T-cell (primary cell): ENCODE measurements around the gene ARAP1. TPM values are rescaled to one million over a fixed set of nuclear protein-coding genes. Genes with fewer than 3 reads are reported as not detected.
A peak's percentile ranks its signal among the peaks of the same experiment; 100 is the strongest.

ENCODE experiments used
- ATAC-seq, 4 experiments: fragments of 200-7000 bp in 3 of 4; fragments of 150-1000 bp in 1 of 4; cut with Tn5 transposase; replicated peaks in 1 of 4; 1 replicate in 3 of 4; 2 replicates in 1 of 4; pipeline ENCODE4 v1.10.0; 2021; ENCODE audit warnings: moderate library complexity in 3 of 4, mild to moderate bottlenecking in 2 of 4, moderate number of reproducible peaks in 1 of 4
- CTCF ChIA-PET, 2 donors: fragments of 300-600 bp; sonication (Branson Sonifier 250); formaldehyde crosslinking; loops; one replicate each; lab custom pipeline; 2022; ENCODE audit warnings: antibody characterized with exemption in 2 of 2; lab: Charles Lee
- POLR2A ChIA-PET, 2 donors: fragments of 300-600 bp; sonication (Branson Sonifier 250); formaldehyde crosslinking; loops; one replicate each; lab custom pipeline; 2022; ENCODE audit warnings: antibody characterized with exemption in 2 of 2; lab: Charles Lee
- DNase-seq, 35 experiments: peaks; one replicate each; pipeline versions ENCODE4 v3.0.0 to v3.0.0-alpha.2; 2013 to 2023
- H3K27ac ChIP-seq: one replicate; pipeline ENCODE4 v1.5.1; 2013; ENCODE audit warnings: low read length
- H3K27me3 ChIP-seq, 2 experiments: replicated peaks in 1 of 2; 1 replicate in 1 of 2; 2 replicates in 1 of 2; pipeline versions ENCODE4 v1.6.1 to v1.7.0; 2013; ENCODE audit warnings: low read length in 1 of 2, mixed read lengths in 1 of 2; ENCODE audit not compliant: control insufficient read depth in 2 of 2, insufficient read depth in 2 of 2; ENCODE audit errors: extremely low read depth in 1 of 2
- H3K36me3 ChIP-seq, 2 donors: 1 replicate in 1 of 2; 2 replicates in 1 of 2; pipeline versions ENCODE4 v1.6.1 to v1.7.0; 2013; ENCODE audit warnings: low read length in 1 of 2; ENCODE audit not compliant: control insufficient read depth in 2 of 2, insufficient read depth in 1 of 2; ENCODE audit errors: extremely low read depth in 1 of 2
- H3K4me1 ChIP-seq, 2 experiments: 1 replicate in 1 of 2; 2 replicates in 1 of 2; pipeline versions ENCODE4 v1.6.1 to v1.7.0; 2013; ENCODE audit warnings: low read length in 2 of 2, mixed read lengths in 1 of 2; ENCODE audit not compliant: insufficient read depth in 2 of 2, control insufficient read depth in 1 of 2; ENCODE audit errors: extremely low read depth in 1 of 2
- H3K4me3 ChIP-seq, 2 donors: 1 replicate in 1 of 2; 2 replicates in 1 of 2; pipeline versions ENCODE4 v1.5.1 to v1.7.0; 2013; ENCODE audit warnings: mild to moderate bottlenecking in 2 of 2, low read length in 1 of 2, moderate library complexity in 1 of 2; ENCODE audit not compliant: control insufficient read depth in 1 of 2; ENCODE audit errors: extremely low read depth in 1 of 2
- H3K9me3 ChIP-seq: 2 replicates; pipeline ENCODE4 v1.7.0; 2013
- H3K27ac Mint-ChIP-seq, 2 donors: one replicate each; pipeline ENCODE4 v1.8.0; 2020 to 2021; ENCODE audit warnings: mild to moderate bottlenecking in 2 of 2, mixed read lengths in 2 of 2
- H3K27me3 Mint-ChIP-seq, 2 donors: one replicate each; pipeline ENCODE4 v1.8.0; 2021 to 2022; ENCODE audit warnings: mixed read lengths in 2 of 2
- H3K36me3 Mint-ChIP-seq: one replicate; pipeline ENCODE4 v1.8.0; 2021; ENCODE audit warnings: mixed read lengths
- H3K4me1 Mint-ChIP-seq, 3 donors: one replicate each; pipeline ENCODE4 v1.8.0; 2020 to 2022; ENCODE audit warnings: mixed read lengths in 3 of 3, mild to moderate bottlenecking in 1 of 3
- H3K4me3 Mint-ChIP-seq, 3 donors: one replicate each; pipeline ENCODE4 v1.8.0; 2020 to 2022; ENCODE audit warnings: mild to moderate bottlenecking in 3 of 3, mixed read lengths in 3 of 3, moderate library complexity in 3 of 3
- H3K9me3 Mint-ChIP-seq, 3 donors: one replicate each; pipeline ENCODE4 v1.8.0; 2020 to 2022; ENCODE audit warnings: mixed read lengths in 3 of 3
- WGBS: methylation state at CpG from one replicate; pipeline ENCODE4 v1.1.5; 2013; ENCODE audit warnings: missing lambda C conversion rate; ENCODE audit not compliant: insufficient coverage; 5-methylcytosine and 5-hydroxymethylcytosine counted together
- total RNA-seq, 35 experiments: library from RNA in 6 of 35; stranded (reverse) in 6 of 35; fragments of 120-200 nt in 1 of 35; gene quantifications; one replicate each; pipeline versions ENCODE4 v1.2.1 to v1.2.4 and lab custom pipeline; 2013 to 2026

Gene ARAP1
- total RNA-seq, 5 donors from 2014 or later (not counting 1 experiment from before 2014, with no cell fraction given) = 117 to 162 (median 148) TPM

DNA sequence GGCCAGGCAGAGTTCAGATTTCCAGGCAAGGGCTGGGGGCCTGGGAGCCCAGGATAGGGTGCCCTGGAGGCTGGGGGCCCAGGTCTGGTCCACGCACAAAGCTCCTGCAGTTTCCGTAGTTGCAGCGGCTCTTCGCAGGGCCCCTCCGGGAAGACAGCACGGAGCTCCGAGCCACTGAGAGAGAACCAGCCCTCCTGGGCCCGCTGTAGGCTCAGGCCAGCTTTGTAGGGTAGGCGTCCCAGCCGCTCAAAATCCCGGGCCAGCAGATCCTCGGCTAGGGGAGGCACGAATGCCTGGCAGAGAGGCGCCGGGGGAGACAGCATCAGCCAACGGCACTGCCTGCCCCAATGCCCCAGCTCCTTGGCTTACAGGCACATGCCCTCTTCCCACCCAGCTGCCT, 54.4 kb downstream of the ARAP1 start:
- H3K27me3 Mint-ChIP-seq = no peaks in the 10 kb centered on the region

DNA sequence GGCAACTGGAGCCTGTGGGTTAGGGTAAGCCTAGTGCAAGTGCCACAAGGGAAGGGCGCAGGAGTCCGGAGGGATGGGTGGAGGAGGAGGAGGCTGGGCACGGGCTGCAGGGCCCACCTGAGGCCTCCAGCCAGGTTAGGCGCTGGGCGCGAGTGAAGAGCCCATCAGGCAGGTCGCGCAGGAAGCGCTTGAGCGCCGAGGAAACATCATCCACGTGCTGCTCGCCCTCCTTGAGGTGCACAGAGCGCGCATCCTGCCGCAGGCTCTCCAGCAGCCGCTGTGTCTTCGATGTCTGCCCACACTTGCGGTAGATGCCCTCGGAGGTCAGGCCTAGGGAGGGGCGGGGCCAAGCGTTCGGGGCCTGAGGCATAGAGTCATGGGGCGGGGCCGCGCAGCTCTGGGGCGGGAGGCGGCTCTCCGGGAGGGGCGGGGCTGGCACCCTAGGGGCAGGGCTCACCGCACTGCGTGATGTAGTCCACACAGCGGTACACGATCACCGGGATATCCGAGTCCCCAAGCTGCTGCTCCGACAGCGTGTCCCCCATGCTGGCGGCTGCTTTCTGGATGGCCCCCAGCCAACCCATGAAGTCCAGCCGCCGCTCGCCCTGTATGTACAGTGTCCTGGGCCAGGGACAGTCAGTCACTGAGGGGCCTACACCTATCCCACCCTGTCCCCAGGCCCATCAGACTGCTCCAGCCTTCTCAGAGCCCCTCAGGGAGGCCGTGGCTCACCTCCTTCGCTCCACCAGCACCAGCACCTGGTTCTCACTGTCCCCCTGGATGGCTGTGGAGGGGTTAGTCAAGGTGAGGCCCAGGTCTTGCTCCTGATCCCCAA, 55.1 kb downstream of the ARAP1 start:
- H3K9me3 Mint-ChIP-seq = no peaks in the 10 kb centered on the region
- peaks cover 60% of the 10 kb centered on the region for H3K36me3 Mint-ChIP-seq
- Histone ChIP-seq H3K9me3 (no peaks in the 10 kb centered on the region), H3K36me3 (peaks cover 29 to 92% of the 10 kb centered on the region in 2 donors), H3K27ac (no peak overlapping the region), H3K27me3 (no peaks in the 10 kb centered on the region), H3K4me3 (no peak overlapping the region), H3K4me1 (no peaks in the 10 kb centered on the region)
- H3K4me1 Mint-ChIP-seq = peaks cover 0 to 6% (median 0%) of the 10 kb centered on the region in 3 donors
- ChIA-PET CTCF (no interaction called here), POLR2A (no interaction called here)
- H3K27ac Mint-ChIP-seq = no peak overlapping the region
- no peaks in the 10 kb centered on the region for H3K27me3 Mint-ChIP-seq
- WGBS = 98% methylated on average over 31 of the region's 44 CpGs
- no peak overlapping the region for H3K4me3 Mint-ChIP-seq
- DNase-seq (no peak), ATAC-seq (no peak)

More for the DNA sequence above, 54.4 kb downstream of the ARAP1 start:
- no peak for ATAC-seq
- no peak overlapping the region for H3K27ac ChIP-seq
- H3K4me3 Mint-ChIP-seq = no peak overlapping the region
- DNase-seq = no peak
- peaks cover 0 to 6% (median 0%) of the 10 kb centered on the region in 3 donors for H3K4me1 Mint-ChIP-seq
- CTCF ChIA-PET = no interaction called here
- peaks cover 27 to 91% of the 10 kb centered on the region in 2 donors for H3K36me3 ChIP-seq
- no peaks in the 10 kb centered on the region for H3K27me3 ChIP-seq
- POLR2A ChIA-PET = no interaction called here
- no peaks in the 10 kb centered on the region for H3K9me3 Mint-ChIP-seq
- H3K4me3 ChIP-seq = no peak overlapping the region
- H3K9me3 ChIP-seq = no peaks in the 10 kb centered on the region
- H3K27ac Mint-ChIP-seq = peak overlapping the region in 1 of 2 donors; percentile 58
- WGBS = 98% methylated on average over 15 of the region's 16 CpGs
- H3K36me3 Mint-ChIP-seq = peaks cover 53% of the 10 kb centered on the region
- no peaks in the 10 kb centered on the region for H3K4me1 ChIP-seq

DNA sequence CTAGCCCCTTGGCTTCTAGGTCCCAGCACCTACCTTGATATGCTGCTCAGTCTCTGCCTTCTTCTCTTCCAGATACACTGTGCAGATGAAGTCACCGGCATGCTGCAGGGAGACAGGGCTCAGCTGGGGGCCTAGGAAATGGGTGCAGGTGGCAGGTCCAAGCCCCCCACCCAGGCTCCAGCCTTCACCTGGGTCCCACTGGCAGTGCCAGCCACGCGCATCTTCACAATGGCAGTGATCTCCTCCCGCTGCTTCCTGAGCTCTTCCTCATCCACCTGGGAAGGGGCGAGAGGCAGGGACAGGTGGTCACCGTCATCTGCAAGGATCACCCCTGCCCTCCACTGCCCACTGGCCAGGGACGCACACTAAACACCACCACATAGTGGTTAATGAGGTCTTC, 56.9 kb downstream of the ARAP1 start:
- Mint-ChIP-seq H3K9me3 (no peaks in the 10 kb centered on the region), H3K4me3 (no peak overlapping the region), H3K27me3 (no peaks in the 10 kb centered on the region), H3K4me1 (peaks cover 0 to 6% (median 0%) of the 10 kb centered on the region in 3 donors), H3K36me3 (peaks cover 67% of the 10 kb centered on the region), H3K27ac (no peak overlapping the region)
- Histone ChIP-seq H3K4me3 (no peak overlapping the region), H3K4me1 (no peaks in the 10 kb centered on the region), H3K27ac (no peak overlapping the region), H3K27me3 (no peaks in the 10 kb centered on the region), H3K36me3 (peaks cover 24 to 92% of the 10 kb centered on the region in 2 donors), H3K9me3 (no peaks in the 10 kb centered on the region)
- POLR2A ChIA-PET = no interaction called here
- no peak for ATAC-seq
- WGBS = 100% methylated on average over 2 of the region's 7 CpGs
- CTCF ChIA-PET = no interaction called here
- no peak for DNase-seq

DNA sequence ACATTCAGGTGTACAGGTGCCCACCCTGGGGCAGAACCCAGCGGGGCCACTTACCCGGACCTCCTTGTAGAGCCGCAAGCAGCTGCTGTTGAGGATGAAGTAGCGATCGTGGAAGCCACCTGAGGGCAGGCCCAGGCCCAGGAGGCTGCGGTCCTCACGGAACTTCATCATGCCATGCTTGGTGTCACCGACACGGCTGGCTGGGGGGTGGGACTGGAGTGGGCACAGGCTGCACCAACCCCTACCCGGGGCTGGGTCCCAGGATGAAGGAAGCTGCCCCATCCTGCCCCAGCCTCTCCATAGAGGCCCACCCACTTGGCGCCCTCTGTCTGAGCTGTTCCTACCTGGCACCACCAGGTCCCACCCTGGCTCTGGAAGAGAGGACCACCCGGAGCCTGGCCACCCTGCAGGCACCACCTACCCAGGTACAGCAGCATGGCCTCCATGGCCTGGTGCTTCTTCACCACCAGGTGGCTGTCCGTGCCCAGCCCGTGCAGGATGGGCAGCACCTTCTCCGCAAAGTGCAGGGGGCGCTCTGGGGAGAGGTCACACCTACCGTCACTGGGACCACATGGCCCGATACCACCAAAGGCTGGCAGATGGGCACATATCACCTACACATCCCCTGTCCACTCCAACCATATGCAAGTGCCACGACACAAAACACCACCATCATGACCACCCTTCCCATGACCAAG, 58.8 kb downstream of the ARAP1 start:
- no peak for ATAC-seq
- no peaks in the 10 kb centered on the region for H3K4me1 ChIP-seq
- H3K27me3 ChIP-seq = no peaks in the 10 kb centered on the region
- 96% methylated on average over 19 of the region's 19 CpGs for WGBS
- no peak overlapping the region for H3K27ac ChIP-seq
- peaks cover 61% of the 10 kb centered on the region for H3K36me3 Mint-ChIP-seq
- H3K36me3 ChIP-seq = peaks cover 19 to 88% of the 10 kb centered on the region in 2 donors
- ChIA-PET POLR2A (no interaction called here), CTCF (no interaction called here)
- no peaks in the 10 kb centered on the region for H3K9me3 ChIP-seq
- no peaks in the 10 kb centered on the region for H3K27me3 Mint-ChIP-seq
- H3K27ac Mint-ChIP-seq = no peak overlapping the region
- no peak for DNase-seq
- H3K4me3 Mint-ChIP-seq = no peak overlapping the region
- peaks cover 2 to 14% (median 3%) of the 10 kb centered on the region in 3 donors for H3K4me1 Mint-ChIP-seq
- H3K9me3 Mint-ChIP-seq = no peaks in the 10 kb centered on the region
- H3K4me3 ChIP-seq = no peak overlapping the region

DNA sequence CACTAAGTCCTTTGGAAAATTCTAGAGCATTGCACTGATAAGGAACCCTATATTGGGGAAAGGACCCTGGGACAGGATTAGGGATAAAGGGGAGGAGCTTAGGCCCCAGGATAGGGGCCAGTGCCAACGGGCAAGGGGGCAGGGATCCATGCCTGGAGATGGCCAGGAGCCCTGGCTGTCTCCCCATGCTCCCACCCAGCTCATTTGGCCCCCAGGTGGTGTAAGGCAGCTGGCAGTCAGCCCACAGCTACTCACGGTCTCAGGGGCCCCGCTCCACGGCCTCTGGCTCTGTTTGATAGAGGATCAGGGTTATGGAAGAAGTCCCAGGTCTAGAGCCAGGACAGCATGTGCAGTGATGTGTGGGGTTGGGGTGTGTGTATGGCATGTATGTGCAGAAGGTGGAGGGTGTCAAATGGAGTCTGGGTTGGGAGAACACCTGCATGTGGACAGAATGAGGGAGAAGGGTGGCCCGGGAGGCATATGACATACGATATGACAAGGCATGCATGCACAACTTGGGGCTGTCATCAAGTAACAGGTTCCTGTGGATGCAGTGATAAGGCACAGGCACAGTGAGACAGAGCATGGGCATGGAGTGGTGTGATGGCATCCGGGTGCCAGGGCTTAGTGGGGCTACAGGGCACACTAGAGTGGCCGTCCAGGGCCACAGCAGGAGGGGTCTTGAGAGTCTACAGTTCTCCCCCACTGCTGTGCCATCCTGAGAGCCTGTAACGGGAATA, 59.5 kb downstream of the ARAP1 start:
- Mint-ChIP-seq H3K4me3 (no peak overlapping the region), H3K9me3 (no peaks in the 10 kb centered on the region), H3K4me1 (peaks cover 3 to 14% (median 6%) of the 10 kb centered on the region in 3 donors), H3K27me3 (no peaks in the 10 kb centered on the region), H3K27ac (no peak overlapping the region), H3K36me3 (peaks cover 62% of the 10 kb centered on the region)
- ATAC-seq = no peak
- Histone ChIP-seq H3K36me3 (peaks cover 23 to 88% of the 10 kb centered on the region in 2 donors), H3K27ac (no peak overlapping the region), H3K27me3 (no peaks in the 10 kb centered on the region), H3K4me1 (no peaks in the 10 kb centered on the region), H3K9me3 (no peaks in the 10 kb centered on the region), H3K4me3 (no peak overlapping the region)
- 96% methylated on average over 6 of the region's 9 CpGs for WGBS
- ChIA-PET POLR2A (no interaction called here), CTCF (no interaction called here)
- no peak for DNase-seq

DNA sequence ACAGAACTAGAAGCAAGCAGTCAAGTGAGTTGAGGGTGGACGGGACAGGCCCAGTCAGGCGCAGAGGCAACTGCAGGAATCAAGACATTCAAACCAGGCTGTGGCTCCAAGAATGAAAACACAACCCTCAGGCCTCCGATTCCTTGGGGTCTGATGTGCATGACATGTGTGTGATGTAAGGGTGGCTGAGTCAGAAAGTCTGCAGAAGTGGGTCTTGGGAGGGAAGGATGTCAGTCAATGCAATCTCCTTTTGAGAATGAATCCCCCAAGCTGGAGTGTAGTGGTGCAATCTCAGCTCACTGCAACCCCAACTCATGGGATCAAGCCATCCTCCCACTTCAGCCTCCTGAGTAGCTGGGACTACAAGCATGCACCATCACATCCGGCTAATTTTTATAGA, 62.0 kb downstream of the ARAP1 start:
- peaks cover 14 to 27% (median 22%) of the 10 kb centered on the region in 3 donors for H3K4me1 Mint-ChIP-seq
- DNase-seq (no peak), ATAC-seq (no peak)
- Histone ChIP-seq H3K27ac (no peak overlapping the region), H3K9me3 (no peaks in the 10 kb centered on the region), H3K27me3 (no peaks in the 10 kb centered on the region), H3K36me3 (peaks cover 34 to 73% of the 10 kb centered on the region in 2 donors), H3K4me1 (peaks cover 0 to 7% of the 10 kb centered on the region in 2 experiments), H3K4me3 (no peak overlapping the region)
- peak overlapping the region; percentile 33 to 65 for H3K27ac Mint-ChIP-seq
- H3K27me3 Mint-ChIP-seq = no peaks in the 10 kb centered on the region
- ChIA-PET POLR2A (no interaction called here), CTCF (interaction anchor here in 1 of 2 donors (0.5 kb wide), 1 partner anchor 708 kb away, joined by 5 read pairs; no protein-coding TSS in a partner anchor)
- 89% methylated on average over 4 of the region's 4 CpGs for WGBS
- H3K9me3 Mint-ChIP-seq = no peaks in the 10 kb centered on the region
- peaks cover 59% of the 10 kb centered on the region for H3K36me3 Mint-ChIP-seq
- no peak overlapping the region for H3K4me3 Mint-ChIP-seq
